HFFc6 (cell line): ENCODE data around the gene SIGLEC11. TPM values are rescaled to one million over a fixed set of nuclear protein-coding genes. Genes with fewer than 3 reads are reported as not detected.
"Not testable (repeated sequence)": the region's sequence is repeated elsewhere in the genome, so short reads cannot be mapped to it uniquely, and the experiment has no call there.

Experiments
- DNase-seq: peaks from one replicate; pipeline ENCODE4 v3.0.0-alpha.2; 2018
- H3K27ac Mint-ChIP-seq: 2 replicates; pipeline ENCODE4 v1.8.0; 2020; ENCODE audit warnings: mild to moderate bottlenecking, mixed read lengths
- H3K27me3 Mint-ChIP-seq: 2 replicates; pipeline ENCODE4 v1.8.0; 2021; ENCODE audit warnings: mild to moderate bottlenecking, moderate library complexity, mixed read lengths; ENCODE audit not compliant: insufficient read depth
- H3K36me3 Mint-ChIP-seq: 2 replicates; pipeline ENCODE4 v1.8.0; 2021; ENCODE audit warnings: low read depth, mixed read lengths
- H3K4me1 Mint-ChIP-seq: 2 replicates; pipeline ENCODE4 v1.8.0; 2020; ENCODE audit warnings: low read depth, mixed read lengths
- H3K4me3 Mint-ChIP-seq: 2 replicates; pipeline ENCODE4 v1.8.0; 2020; ENCODE audit warnings: mild to moderate bottlenecking, moderate library complexity, mixed read lengths
- H3K9me3 Mint-ChIP-seq: 2 replicates; pipeline ENCODE4 v1.8.0; 2020; ENCODE audit warnings: mild to moderate bottlenecking, mixed read lengths
- CTCF ChIP-seq: fragments of 200-600 bp; sonication (generic); IDR thresholded peaks from 2 replicates; pipeline ENCODE4 v1.5.0; 2021; ENCODE audit warnings: antibody characterized with exemption, mild to moderate bottlenecking
- total RNA-seq, 6 experiments: library from RNA; stranded (reverse); fragmentation: NEBNext Ultra II Directional; extraction: Animal tissue kit (Norgen Biotek cat#: 25700); gene quantifications; 2 replicates in 1 of 6; 3 replicates in 5 of 6; pipeline ENCODE4 v1.2.3, GENCODE V29; 2021

SIGLEC11 gene
- total RNA-seq, 6 experiments from 2014 or later, result not detected

GRCh38 chr19:49949742-49950589 is 11.0 kb downstream of the SIGLEC11 start:
- H3K27me3 Mint-ChIP-seq, result peaks cover 38% of the 10 kb centered on the region
- no peak for TF ChIP-seq CTCF
- no peaks in the 10 kb centered on the region for H3K36me3 Mint-ChIP-seq
- H3K27ac Mint-ChIP-seq, result no peak overlapping the region
- no peak overlapping the region for H3K4me3 Mint-ChIP-seq
- H3K9me3 Mint-ChIP-seq, result no peaks in the 10 kb centered on the region
- peaks cover 19% of the 10 kb centered on the region; the same call in 1 of the 2 replicates for H3K4me1 Mint-ChIP-seq
- DNase-seq, result no peak

GRCh38 chr19:49946415-49946814 is 14.6 kb downstream of the SIGLEC11 start:
- H3K27ac Mint-ChIP-seq, result no peak overlapping the region
- H3K36me3 Mint-ChIP-seq, result no peaks in the 10 kb centered on the region
- H3K4me1 Mint-ChIP-seq, result no peaks in the 10 kb centered on the region; the same call in 1 of the 2 replicates
- H3K4me3 Mint-ChIP-seq, result no peak overlapping the region
- TF ChIP-seq CTCF, result no peak
- no peaks in the 10 kb centered on the region for H3K9me3 Mint-ChIP-seq
- DNase-seq, result no peak
- H3K27me3 Mint-ChIP-seq, result peaks cover 25% of the 10 kb centered on the region

GRCh38 chr19:49944567-49944966 is 16.4 kb downstream of the SIGLEC11 start:
- peaks cover 17% of the 10 kb centered on the region for H3K27me3 Mint-ChIP-seq

GRCh38 chr19:49940482-49940791 is 20.5 kb downstream of the SIGLEC11 start:
- H3K27me3 Mint-ChIP-seq, result peaks cover 5% of the 10 kb centered on the region
- no peak overlapping the region for H3K27ac Mint-ChIP-seq
- no peaks in the 10 kb centered on the region for H3K9me3 Mint-ChIP-seq
- H3K4me1 Mint-ChIP-seq, result no peaks in the 10 kb centered on the region; the same call in 1 of the 2 replicates
- no peak overlapping the region for H3K4me3 Mint-ChIP-seq
- no peak for DNase-seq
- H3K36me3 Mint-ChIP-seq, result no peaks in the 10 kb centered on the region
- TF ChIP-seq CTCF, result no peak

More at GRCh38 chr19:49944567-49944966, 16.4 kb downstream of the SIGLEC11 start:
- H3K27ac Mint-ChIP-seq, DNase-seq, H3K4me1 Mint-ChIP-seq, H3K4me3 Mint-ChIP-seq, H3K9me3 Mint-ChIP-seq, H3K36me3 Mint-ChIP-seq: not testable (repeated sequence)

- H3K4me3 Mint-ChIP-seq, result no peak overlapping the region
- H3K27ac Mint-ChIP-seq, result no peak overlapping the region
- peaks cover 5% of the 10 kb centered on the region for H3K27me3 Mint-ChIP-seq
- no peaks in the 10 kb centered on the region; the same call in 1 of the 2 replicates for H3K4me1 Mint-ChIP-seq
- no peaks in the 10 kb centered on the region for H3K36me3 Mint-ChIP-seq
- TF ChIP-seq CTCF, result peak; percentile 42
- DNase-seq, result no peak
- H3K9me3 Mint-ChIP-seq, result no peaks in the 10 kb centered on the region
These were observed 21.1 kb downstream of the SIGLEC11 start for GRCh38 chr19:49939721-49940481.

- H3K36me3 Mint-ChIP-seq, result peaks cover under 1% of the 10 kb centered on the region
- H3K9me3 Mint-ChIP-seq, result no peaks in the 10 kb centered on the region
- H3K4me1 Mint-ChIP-seq, result no peaks in the 10 kb centered on the region; the same call in 1 of the 2 replicates
- no peak overlapping the region for H3K27ac Mint-ChIP-seq
- no peak overlapping the region for H3K4me3 Mint-ChIP-seq
- DNase-seq, result no peak
- peaks cover 5% of the 10 kb centered on the region for H3K27me3 Mint-ChIP-seq
- TF ChIP-seq CTCF, result no peak
These were observed 22.3 kb downstream of the SIGLEC11 start for GRCh38 chr19:49938662-49939061.
